Lower leg skin (tissue), 3 donors: Measurements from ENCODE around the gene TMEM141.

Source experiments
- CTCF ChIP-seq, 3 donors: fragments of 450-650 bp; IDR thresholded peaks; one replicate each; pipeline ENCODE4 v1.5.1; 2016; ENCODE audit warnings: antibody characterized with exemption in 3 of 3, mild to moderate bottlenecking in 3 of 3, moderate library complexity in 2 of 3
- POLR2A ChIP-seq, 2 donors: fragments of 450-650 bp; IDR thresholded peaks; one replicate each; pipeline ENCODE4 v1.6.1; 2016 to 2017; ENCODE audit warnings: antibody characterized with exemption in 2 of 2, mild to moderate bottlenecking in 1 of 2, moderate library complexity in 1 of 2

- no peak for TF ChIP-seq CTCF (IDR thresholded peaks at IDR 0.05)
- no peak for TF ChIP-seq POLR2A (IDR thresholded peaks at IDR 0.05)
Observed at GRCh38 chr9:136838314-136839228, 47.4 kb downstream of the TMEM141 start.
